ENCODE measurements around the gene SLN.

SLN gene

DNA sequence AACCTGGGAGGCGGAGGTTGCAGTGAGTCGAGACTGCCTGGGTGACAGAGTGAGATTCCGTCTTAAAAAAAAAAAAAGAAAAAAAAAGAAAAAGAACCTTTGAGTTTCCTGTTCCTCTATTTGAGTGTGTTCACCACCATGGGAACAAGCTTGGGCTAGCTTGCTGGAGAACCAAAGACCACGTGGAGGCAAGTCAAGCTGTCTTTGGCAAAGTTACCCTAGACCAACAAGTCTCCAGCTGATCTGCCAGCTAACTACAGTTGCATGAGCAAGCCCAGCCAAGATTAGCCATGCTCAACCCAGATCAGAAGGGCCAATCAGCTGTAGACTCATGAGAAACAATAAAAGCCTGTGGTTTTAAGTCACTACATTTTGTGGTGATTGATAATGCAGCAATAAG lies 29.7 kb downstream of the SLN start:
- no peak for DNase-seq

GRCh38 chr11:107679255-107680024 lies 32.4 kb downstream of the SLN start:
- DNase-seq: no peak

- DNase-seq: no peak
Measured at GRCh38 chr11:107678632-107678971, 33.3 kb downstream of the SLN start.

GRCh38 chr11:107677924-107678631 lies 33.8 kb downstream of the SLN start:
- DNase-seq: no peak

GRCh38 chr11:107676336-107677057 lies 35.4 kb downstream of the SLN start:
- DNase-seq: no peak

- DNase-seq: no peak
Measured at GRCh38 chr11:107675902-107676301, 36.0 kb downstream of the SLN start.

- no peak for DNase-seq
Measured at GRCh38 chr11:107669893-107670601, 41.8 kb downstream of the SLN start.

GRCh38 chr11:107669191-107669740 lies 42.6 kb downstream of the SLN start:
- DNase-seq: no peak

- no peak for DNase-seq
Measured at GRCh38 chr11:107666911-107667613, 44.8 kb downstream of the SLN start.

GRCh38 chr11:107665018-107665417 lies 46.8 kb downstream of the SLN start:
- DNase-seq: no peak

DNA sequence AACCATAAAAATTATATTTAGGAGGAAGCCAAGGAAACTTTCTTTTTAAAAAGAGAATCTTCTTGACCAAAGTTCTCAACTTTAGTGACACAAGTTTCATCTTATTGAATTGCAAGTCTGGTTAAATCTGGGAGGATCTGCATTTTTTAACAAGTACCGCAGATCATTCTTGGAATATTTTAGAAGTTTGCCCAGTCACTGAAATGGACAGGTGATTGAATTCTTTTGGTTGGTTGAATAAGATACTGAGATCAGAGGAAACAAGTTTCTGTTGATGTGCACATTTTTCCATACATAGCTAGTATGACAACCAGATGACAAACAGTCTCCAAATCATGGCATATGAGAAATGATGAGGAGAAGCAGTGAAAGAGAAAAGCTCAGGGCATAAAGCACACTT lies 50.2 kb downstream of the SLN start:
- no peak for DNase-seq

- DNase-seq: no peak
Measured at GRCh38 chr11:107660066-107660465, 51.8 kb downstream of the SLN start.

DNA sequence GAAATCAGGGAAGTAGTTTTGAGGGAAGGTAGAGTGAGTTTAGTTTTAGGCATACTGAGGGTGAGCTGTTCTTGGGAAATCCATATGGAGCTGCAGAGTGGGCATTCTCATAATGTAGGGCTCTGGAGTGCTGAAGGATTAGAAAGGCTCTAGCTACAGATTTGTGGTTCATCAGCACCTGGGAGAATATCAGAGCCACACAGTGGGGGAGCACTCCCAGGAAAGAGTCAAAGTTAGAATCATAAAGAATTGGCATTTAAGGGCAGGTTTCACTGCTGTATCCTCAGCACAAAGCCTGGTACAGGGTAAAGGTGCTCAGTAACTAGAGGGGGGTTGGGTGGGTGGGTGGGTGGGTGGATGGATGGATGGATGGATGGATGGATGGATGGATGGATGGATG lies 52.5 kb downstream of the SLN start:
- no peak for DNase-seq
